ENCODE data around the gene PRR18.

DNA sequence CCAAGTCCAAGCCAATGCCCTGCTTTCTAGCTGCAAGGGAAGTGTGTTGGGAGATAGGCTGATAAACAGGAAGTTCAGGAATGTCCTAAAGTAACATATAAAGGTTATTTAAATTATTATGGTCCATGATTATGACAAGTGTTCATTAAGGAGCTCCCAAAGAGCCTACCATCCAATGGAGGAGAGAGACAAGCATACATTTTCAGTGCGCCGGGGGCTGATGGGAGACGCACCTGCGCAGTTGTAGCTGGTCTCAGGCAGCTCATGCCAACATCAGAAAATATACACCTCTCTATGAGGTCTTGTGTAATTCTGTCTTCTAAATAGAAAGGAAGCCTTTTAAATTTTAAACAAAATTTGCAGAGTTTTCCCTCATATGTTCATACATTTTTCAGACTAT, 46.8 kb upstream of the PRR18 start:
- TF ChIP-seq, protein P1, sequence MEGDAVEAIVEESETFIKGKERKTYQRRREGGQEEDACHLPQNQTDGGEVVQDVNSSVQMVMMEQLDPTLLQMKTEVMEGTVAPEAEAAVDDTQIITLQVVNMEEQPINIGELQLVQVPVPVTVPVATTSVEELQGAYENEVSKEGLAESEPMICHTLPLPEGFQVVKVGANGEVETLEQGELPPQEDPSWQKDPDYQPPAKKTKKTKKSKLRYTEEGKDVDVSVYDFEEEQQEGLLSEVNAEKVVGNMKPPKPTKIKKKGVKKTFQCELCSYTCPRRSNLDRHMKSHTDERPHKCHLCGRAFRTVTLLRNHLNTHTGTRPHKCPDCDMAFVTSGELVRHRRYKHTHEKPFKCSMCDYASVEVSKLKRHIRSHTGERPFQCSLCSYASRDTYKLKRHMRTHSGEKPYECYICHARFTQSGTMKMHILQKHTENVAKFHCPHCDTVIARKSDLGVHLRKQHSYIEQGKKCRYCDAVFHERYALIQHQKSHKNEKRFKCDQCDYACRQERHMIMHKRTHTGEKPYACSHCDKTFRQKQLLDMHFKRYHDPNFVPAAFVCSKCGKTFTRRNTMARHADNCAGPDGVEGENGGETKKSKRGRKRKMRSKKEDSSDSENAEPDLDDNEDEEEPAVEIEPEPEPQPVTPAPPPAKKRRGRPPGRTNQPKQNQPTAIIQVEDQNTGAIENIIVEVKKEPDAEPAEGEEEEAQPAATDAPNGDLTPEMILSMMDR (conservative IDR thresholded peaks at IDR 0.05; ENCODE audit: low read depth, low read length) = no peak
- TF ChIP-seq EZH2 (IDR thresholded peaks at IDR 0.05; ENCODE audit: borderline replicate concordance, low read depth, low read length, poor library complexity, severe bottlenecking) = no peak
